ENCODE measurements around the gene NDUFV1.

DNA sequence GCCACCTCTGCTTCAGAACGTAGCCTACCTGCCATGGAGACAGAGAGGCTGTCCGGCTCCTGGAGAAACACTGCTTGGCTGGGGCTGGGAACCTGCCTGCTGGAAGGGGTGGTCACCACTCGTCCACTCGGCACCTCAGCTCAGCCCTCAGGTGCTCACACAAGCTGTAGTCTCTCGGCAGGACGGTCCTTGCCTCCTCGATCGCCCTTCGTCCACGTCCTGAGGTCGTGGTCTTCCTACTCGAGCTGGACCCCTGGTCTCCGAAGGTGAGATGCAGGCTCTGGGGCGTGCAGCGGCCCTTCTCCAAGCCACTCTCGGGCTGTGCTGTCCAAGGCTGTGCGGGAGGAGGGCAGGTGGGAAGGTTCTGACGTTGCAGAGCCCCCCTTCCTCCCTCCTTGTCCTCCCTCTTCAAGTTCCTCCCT is 32.7 kb downstream of the NDUFV1 start, which contains the start of gene TBX10:
- TF ChIP-seq, protein P1, sequence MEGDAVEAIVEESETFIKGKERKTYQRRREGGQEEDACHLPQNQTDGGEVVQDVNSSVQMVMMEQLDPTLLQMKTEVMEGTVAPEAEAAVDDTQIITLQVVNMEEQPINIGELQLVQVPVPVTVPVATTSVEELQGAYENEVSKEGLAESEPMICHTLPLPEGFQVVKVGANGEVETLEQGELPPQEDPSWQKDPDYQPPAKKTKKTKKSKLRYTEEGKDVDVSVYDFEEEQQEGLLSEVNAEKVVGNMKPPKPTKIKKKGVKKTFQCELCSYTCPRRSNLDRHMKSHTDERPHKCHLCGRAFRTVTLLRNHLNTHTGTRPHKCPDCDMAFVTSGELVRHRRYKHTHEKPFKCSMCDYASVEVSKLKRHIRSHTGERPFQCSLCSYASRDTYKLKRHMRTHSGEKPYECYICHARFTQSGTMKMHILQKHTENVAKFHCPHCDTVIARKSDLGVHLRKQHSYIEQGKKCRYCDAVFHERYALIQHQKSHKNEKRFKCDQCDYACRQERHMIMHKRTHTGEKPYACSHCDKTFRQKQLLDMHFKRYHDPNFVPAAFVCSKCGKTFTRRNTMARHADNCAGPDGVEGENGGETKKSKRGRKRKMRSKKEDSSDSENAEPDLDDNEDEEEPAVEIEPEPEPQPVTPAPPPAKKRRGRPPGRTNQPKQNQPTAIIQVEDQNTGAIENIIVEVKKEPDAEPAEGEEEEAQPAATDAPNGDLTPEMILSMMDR (IDR thresholded peaks at IDR 0.05): no peak
- TF ChIP-seq POLR2A (IDR thresholded peaks at IDR 0.05): no peak

All from right lobe of liver (tissue), 4 donors.